Ishikawa (cell line): ENCODE results near the gene NOTCH3.

ENCODE experiments used
- CEBPB ChIP-seq: IDR thresholded peaks from 2 replicates; pipeline ENCODE4 v1.6.1; 2012
- CREB1 ChIP-seq: IDR thresholded peaks from 2 replicates; pipeline ENCODE4 v1.6.1; 2012; ENCODE audit warnings: low read depth
- EGR1 ChIP-seq: IDR thresholded peaks from 2 replicates; pipeline ENCODE4 v1.6.1; 2012
- EP300 ChIP-seq: IDR thresholded peaks from 2 replicates; pipeline ENCODE4 v1.6.1; 2012; ENCODE audit warnings: borderline replicate concordance
- FOXM1 ChIP-seq: IDR thresholded peaks from 2 replicates; pipeline ENCODE4 v1.6.1; 2012; ENCODE audit warnings: low read depth, borderline replicate concordance
- NFIC ChIP-seq: IDR thresholded peaks from 2 replicates; pipeline ENCODE4 v1.6.1; 2012
- RAD21 ChIP-seq: IDR thresholded peaks from 2 replicates; pipeline ENCODE4 v1.6.1; 2012; ENCODE audit warnings: low read depth
- TAF1 ChIP-seq: IDR thresholded peaks from 2 replicates; pipeline ENCODE4 v1.6.1; 2012; ENCODE audit warnings: low read depth, mild to moderate bottlenecking
- TCF12 ChIP-seq: IDR thresholded peaks from 2 replicates; pipeline ENCODE4 v1.6.1; 2012; ENCODE audit warnings: low read depth
- TEAD4 ChIP-seq: IDR thresholded peaks from 2 replicates; pipeline ENCODE4 v1.6.1; 2012
- YY1 ChIP-seq: IDR thresholded peaks from 2 replicates; pipeline ENCODE4 v1.6.1; 2012; ENCODE audit warnings: low read depth
- ZBTB7A ChIP-seq: IDR thresholded peaks from 2 replicates; pipeline ENCODE4 v1.6.1; 2012; ENCODE audit warnings: low read depth
- TF ChIP-seq, protein P1 (sequence below): IDR thresholded peaks from 2 replicates; pipeline ENCODE4 v1.6.1; 2012; ENCODE audit warnings: low read depth, mild to moderate bottlenecking
- TF ChIP-seq, protein P2 (sequence below): IDR thresholded peaks from 2 replicates; pipeline ENCODE4 v1.6.1; 2012
- TF ChIP-seq, protein P3 (sequence below): IDR thresholded peaks from 2 replicates; pipeline ENCODE4 v1.6.1; 2012

NOTCH3 gene

DNA sequence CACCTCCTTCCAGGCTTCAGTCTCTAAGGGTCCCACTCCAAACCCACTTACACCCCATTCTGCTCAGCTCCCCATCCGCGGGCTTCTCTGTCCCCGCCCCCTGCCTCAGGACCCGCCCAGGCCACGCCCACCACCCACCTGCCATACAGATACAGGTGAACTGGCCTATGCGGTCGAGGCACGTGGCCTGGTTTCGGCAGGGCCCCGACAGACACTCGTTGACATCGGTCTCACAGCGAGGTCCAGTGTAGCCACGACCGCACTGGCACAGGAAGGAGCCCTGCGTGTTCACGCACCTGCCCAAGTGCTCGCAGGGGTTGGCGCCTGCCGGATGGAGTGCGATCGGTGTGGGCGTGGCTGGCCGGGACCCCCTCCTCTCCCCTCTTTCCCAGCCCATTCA, 11.9 kb downstream of the NOTCH3 start:
- no peak for TF ChIP-seq EGR1
- TF ChIP-seq YY1, result no peak
- TF ChIP-seq CREB1, result no peak
- TF ChIP-seq, protein P1, sequence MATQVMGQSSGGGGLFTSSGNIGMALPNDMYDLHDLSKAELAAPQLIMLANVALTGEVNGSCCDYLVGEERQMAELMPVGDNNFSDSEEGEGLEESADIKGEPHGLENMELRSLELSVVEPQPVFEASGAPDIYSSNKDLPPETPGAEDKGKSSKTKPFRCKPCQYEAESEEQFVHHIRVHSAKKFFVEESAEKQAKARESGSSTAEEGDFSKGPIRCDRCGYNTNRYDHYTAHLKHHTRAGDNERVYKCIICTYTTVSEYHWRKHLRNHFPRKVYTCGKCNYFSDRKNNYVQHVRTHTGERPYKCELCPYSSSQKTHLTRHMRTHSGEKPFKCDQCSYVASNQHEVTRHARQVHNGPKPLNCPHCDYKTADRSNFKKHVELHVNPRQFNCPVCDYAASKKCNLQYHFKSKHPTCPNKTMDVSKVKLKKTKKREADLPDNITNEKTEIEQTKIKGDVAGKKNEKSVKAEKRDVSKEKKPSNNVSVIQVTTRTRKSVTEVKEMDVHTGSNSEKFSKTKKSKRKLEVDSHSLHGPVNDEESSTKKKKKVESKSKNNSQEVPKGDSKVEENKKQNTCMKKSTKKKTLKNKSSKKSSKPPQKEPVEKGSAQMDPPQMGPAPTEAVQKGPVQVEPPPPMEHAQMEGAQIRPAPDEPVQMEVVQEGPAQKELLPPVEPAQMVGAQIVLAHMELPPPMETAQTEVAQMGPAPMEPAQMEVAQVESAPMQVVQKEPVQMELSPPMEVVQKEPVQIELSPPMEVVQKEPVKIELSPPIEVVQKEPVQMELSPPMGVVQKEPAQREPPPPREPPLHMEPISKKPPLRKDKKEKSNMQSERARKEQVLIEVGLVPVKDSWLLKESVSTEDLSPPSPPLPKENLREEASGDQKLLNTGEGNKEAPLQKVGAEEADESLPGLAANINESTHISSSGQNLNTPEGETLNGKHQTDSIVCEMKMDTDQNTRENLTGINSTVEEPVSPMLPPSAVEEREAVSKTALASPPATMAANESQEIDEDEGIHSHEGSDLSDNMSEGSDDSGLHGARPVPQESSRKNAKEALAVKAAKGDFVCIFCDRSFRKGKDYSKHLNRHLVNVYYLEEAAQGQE, result no peak

DNA sequence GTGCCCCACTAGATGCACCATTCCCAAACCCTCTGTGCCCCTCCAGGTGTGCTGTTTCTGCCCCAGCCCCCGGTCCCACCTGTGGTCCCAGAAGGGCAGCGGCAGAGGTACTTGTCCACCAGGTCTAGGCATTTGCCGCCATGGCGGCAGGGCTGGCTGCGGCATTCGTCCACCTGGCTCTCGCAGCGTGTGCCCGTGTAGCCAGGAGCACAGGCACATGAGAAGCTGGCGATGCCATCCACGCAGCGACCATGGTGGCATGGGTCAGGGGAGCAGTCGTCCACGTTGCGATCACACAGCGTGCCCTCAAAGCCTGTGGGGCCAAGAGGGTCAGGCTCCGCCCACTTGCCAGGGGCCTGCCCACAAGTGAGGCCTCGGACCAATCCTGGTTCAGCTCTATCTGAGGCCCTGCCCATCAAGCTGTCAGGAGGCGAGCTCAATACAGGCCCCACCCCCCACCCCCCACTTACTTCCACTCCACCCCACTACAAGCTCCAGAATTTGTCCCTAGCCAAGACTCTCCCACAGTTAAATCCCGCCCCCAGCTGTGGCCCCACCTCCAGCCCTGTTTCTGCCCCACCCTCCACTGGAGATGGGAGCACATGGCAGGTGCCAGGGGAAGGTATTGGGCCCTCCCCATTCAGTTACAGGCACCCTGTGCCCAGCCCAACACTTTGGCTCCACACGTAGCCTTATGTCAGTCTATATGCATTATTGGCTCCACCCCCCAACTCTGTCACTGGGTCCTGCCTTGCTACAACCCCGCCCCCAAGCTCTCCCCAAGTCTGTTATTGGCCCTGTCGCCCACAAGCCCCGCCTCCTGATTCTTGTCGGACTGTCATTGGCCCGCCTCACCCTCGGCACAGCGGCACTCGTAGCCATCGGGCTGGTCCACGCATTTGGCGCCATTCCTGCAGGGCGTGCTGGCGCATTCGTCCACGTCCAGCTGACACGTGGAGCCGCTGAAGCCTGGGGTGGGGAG, 13.5 kb downstream of the NOTCH3 start:
- no peak for TF ChIP-seq TEAD4

DNA sequence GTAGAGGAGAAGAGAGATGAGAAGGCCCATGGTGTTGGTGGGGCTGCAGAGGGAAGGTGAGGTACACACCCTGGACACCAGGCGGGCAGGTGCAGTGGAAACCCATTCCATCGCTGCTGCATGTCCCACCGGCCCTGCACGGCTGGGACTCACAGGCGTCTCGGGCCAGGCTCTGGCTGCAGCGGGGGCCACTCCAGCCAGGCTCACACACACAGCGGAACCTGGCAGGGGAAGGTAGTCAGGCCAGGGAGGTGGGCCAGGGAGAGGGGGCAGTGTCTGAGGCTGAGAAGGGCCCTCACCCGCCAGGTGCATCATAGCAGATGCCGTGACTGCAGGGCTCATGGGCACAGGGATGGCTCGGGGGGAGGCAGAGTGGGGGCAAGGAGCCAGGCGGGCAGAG, 15.6 kb downstream of the NOTCH3 start:
- TF ChIP-seq ZBTB7A (no peak), NFIC (no peak), CREB1 (no peak), FOXM1 (no peak), YY1 (no peak), TAF1 (no peak), EGR1 (no peak), CEBPB (no peak), EP300 (no peak), TEAD4 (no peak), RAD21 (no peak)
- TF ChIP-seq, protein P2, sequence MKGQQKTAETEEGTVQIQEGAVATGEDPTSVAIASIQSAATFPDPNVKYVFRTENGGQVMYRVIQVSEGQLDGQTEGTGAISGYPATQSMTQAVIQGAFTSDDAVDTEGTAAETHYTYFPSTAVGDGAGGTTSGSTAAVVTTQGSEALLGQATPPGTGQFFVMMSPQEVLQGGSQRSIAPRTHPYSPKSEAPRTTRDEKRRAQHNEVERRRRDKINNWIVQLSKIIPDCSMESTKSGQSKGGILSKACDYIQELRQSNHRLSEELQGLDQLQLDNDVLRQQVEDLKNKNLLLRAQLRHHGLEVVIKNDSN, result no peak
- TF ChIP-seq, protein P1, result no peak
- TF ChIP-seq, protein P3, sequence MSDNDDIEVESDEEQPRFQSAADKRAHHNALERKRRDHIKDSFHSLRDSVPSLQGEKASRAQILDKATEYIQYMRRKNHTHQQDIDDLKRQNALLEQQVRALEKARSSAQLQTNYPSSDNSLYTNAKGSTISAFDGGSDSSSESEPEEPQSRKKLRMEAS, result no peak

DNA sequence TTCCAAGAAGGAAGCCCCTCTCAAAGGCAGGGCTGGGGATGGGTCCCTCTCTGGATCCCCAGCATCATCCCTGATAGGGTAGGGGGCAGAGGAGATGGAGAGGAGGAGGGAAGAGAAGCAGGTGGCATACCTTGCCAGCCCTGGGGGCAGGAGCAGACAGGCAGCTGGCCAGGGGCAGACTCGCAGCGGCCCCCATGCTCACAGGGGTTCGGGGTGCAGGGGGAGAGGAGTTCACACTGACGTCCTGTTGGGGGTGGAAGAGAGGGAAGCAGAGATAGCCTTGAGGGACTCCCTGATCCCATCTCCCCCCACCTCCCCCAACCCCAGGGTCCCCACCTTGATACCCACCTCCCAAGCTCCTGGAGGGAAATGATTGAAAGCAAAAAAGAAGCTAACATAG, 16.0 kb downstream of the NOTCH3 start:
- TF ChIP-seq FOXM1, result no peak
- TF ChIP-seq EP300, result no peak
- TF ChIP-seq ZBTB7A, result no peak
- no peak for TF ChIP-seq YY1
- TF ChIP-seq TAF1, result no peak

DNA sequence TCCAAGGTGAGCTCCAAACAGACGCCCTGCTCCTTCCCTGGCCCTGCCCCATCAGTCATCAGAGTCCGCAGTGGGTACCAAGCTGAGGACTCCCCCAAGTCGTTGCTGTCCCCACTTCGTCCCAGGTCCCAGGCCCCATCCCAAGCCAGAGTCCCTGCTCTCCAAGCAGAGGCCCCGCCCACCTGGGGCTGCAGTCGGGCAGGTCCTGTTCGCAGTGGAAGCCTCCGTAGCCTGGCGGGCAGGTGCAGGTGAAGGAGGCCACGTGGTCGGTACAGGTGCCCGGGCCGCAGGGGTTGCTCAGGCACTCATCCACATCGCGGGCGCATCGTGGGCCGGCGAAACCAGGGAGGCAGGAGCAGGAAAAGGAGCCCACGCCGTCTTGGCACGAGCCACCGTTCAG, 19.4 kb downstream of the NOTCH3 start:
- TF ChIP-seq, protein P2, result no peak
- TF ChIP-seq EP300 (no peak), RAD21 (no peak), YY1 (no peak), CREB1 (no peak), CEBPB (no peak), TAF1 (no peak), TCF12 (no peak), FOXM1 (no peak), ZBTB7A (no peak), EGR1 (no peak), TEAD4 (no peak)
- TF ChIP-seq, protein P1, result no peak
- TF ChIP-seq, protein P3, result no peak
